ENCODE data around the gene ZDHHC14. TPM values are rescaled to one million over a fixed set of nuclear protein-coding genes. Genes with fewer than 3 reads are reported as not detected.

ZDHHC14 gene
- total RNA-seq, 1 experiment from 2014 or later: 4.9 TPM

- H3K4me3 ChIP-seq (ENCODE audit: low read length): no peak overlapping the region
- intact Hi-C loops (cut with micrococcal nuclease): no loop called here
- H3F3A ChIP-seq (ENCODE audit: low read length, unreplicated experiment): no peaks in the 10 kb centered on the region
- no peaks in the 10 kb centered on the region for H3K79me2 ChIP-seq (ENCODE audit: low read length)
- H3K27me3 ChIP-seq (ENCODE audit: low read length): no peaks in the 10 kb centered on the region
- H3K4me2 ChIP-seq (ENCODE audit: low read length): no peak overlapping the region
- H3K9me3 ChIP-seq (ENCODE audit: low read length): 0 out of 2 replicates have a peak, but pooled peaks cover 7% of the 10 kb centered on the region
- H3K4me1 ChIP-seq (ENCODE audit: insufficient read depth, low read length): no peaks in the 10 kb centered on the region
- H2AFZ ChIP-seq (ENCODE audit: low read length): no peak overlapping the region
- POLR2A ChIA-PET (ENCODE audit: unreplicated experiment): interaction anchor here (0.6 kb wide), 1 partner anchor 71 kb away, joined by 5 read pairs; no protein-coding TSS in a partner anchor
- DNase-seq: no peak
- ATAC-seq: no peak
- H3K36me3 ChIP-seq (ENCODE audit: low read depth, low read length): peaks cover 5% of the 10 kb centered on the region; the same call in 1 of the 2 replicates
- BruUV-seq (replicated peaks): no TSS peak
- no peak for TF ChIP-seq EZH2 (IDR thresholded peaks at IDR 0.05; ENCODE audit: low read length, unreplicated experiment)
- TF ChIP-seq CTCF (conservative IDR thresholded peaks at IDR 0.05; ENCODE audit: low read depth, low read length): no peak
- TF ChIP-seq EZH2phosphoT487 (IDR thresholded peaks at IDR 0.05; ENCODE audit: borderline replicate concordance, low read length): no peak
- H4K20me1 ChIP-seq (ENCODE audit: low read length): no peaks in the 10 kb centered on the region
- H3K9ac ChIP-seq (ENCODE audit: low read length): no peak overlapping the region
- no peaks in the 10 kb centered on the region for H3K9me2 ChIP-seq (replicated peaks; ENCODE audit: low read length)
- no peak overlapping the region for H3K27ac ChIP-seq (ENCODE audit: low read length)
- CTCF ChIA-PET: no interaction called here
Measured at GRCh38 chr6:157505912-157506491, 125.0 kb downstream of the ZDHHC14 start.

- Histone ChIP-seq H2AFZ (ENCODE audit: low read length) (no peak overlapping the region), H3F3A (ENCODE audit: low read length, unreplicated experiment) (no peaks in the 10 kb centered on the region), H3K4me3 (ENCODE audit: low read length) (no peak overlapping the region), H3K27ac (ENCODE audit: low read length) (no peak overlapping the region), H4K20me1 (ENCODE audit: low read length) (no peaks in the 10 kb centered on the region), H3K27me3 (ENCODE audit: low read length) (no peaks in the 10 kb centered on the region), H3K9me3 (ENCODE audit: low read length) (0 out of 2 replicates have a peak, but pooled peaks cover 4% of the 10 kb centered on the region), H3K9ac (ENCODE audit: low read length) (no peak overlapping the region), H3K4me2 (ENCODE audit: low read length) (no peak overlapping the region), H3K9me2 (replicated peaks; ENCODE audit: low read length) (no peaks in the 10 kb centered on the region), H3K36me3 (ENCODE audit: low read depth, low read length) (peaks cover 4% of the 10 kb centered on the region; the same call in 1 of the 2 replicates), H3K79me2 (ENCODE audit: low read length) (no peaks in the 10 kb centered on the region), H3K4me1 (ENCODE audit: insufficient read depth, low read length) (peaks cover 8% of the 10 kb centered on the region)
- TF ChIP-seq CTCF (conservative IDR thresholded peaks at IDR 0.05; ENCODE audit: low read depth, low read length) (no peak), EZH2 (IDR thresholded peaks at IDR 0.05; ENCODE audit: low read length, unreplicated experiment) (no peak), EZH2phosphoT487 (IDR thresholded peaks at IDR 0.05; ENCODE audit: borderline replicate concordance, low read length) (no peak)
- POLR2A ChIA-PET (ENCODE audit: unreplicated experiment): no interaction called here
- CTCF ChIA-PET: no interaction called here
- no peak for DNase-seq
- no peak for ATAC-seq
- no TSS peak for BruUV-seq (replicated peaks)
- intact Hi-C loops (cut with micrococcal nuclease): no loop called here
Measured at GRCh38 chr6:157510323-157511188, 129.6 kb downstream of the ZDHHC14 start.

Data from PC-3 (cell line).